ENCODE measurements around the gene DMXL1. TPM values are rescaled to one million over a fixed set of nuclear protein-coding genes. Genes with fewer than 3 reads are reported as not detected.
"Not testable (repeated sequence)": the region's sequence is repeated elsewhere in the genome, so short reads cannot be mapped to it uniquely, and the experiment has no call there.

DMXL1 gene
- total RNA-seq, 1 donor: 57.6 TPM

DNA sequence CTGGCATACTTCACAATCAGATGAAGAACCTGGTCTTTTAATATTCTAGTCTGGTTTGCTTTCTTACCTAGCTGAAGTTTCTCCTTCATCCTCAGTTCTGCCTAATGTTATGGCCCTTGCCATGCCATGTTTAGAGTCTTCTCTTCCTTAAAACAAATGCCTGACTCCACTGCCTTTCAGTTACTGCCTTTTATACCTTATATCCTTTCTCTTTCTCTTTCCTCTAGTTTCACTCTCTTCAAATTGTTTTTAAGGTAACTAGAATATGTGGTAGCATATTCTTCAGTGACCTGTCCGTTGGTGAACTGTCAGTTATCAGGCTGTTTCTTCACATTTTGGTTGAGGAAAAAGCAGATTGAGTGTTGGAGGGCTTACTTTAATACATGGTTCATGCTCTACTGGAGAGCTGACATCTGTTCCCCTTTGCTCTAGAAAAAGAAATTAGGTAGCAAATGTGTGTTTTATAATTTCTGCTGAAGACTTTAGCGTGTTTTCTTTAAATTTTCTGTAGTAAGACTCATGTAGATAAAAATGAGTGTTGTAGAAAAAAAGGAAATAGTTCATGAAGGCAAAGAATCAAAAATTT lies 103.8 kb downstream of the DMXL1 start:
- DNase-seq (ENCODE audit: low read depth): no peak
- TF ChIP-seq, protein P1, sequence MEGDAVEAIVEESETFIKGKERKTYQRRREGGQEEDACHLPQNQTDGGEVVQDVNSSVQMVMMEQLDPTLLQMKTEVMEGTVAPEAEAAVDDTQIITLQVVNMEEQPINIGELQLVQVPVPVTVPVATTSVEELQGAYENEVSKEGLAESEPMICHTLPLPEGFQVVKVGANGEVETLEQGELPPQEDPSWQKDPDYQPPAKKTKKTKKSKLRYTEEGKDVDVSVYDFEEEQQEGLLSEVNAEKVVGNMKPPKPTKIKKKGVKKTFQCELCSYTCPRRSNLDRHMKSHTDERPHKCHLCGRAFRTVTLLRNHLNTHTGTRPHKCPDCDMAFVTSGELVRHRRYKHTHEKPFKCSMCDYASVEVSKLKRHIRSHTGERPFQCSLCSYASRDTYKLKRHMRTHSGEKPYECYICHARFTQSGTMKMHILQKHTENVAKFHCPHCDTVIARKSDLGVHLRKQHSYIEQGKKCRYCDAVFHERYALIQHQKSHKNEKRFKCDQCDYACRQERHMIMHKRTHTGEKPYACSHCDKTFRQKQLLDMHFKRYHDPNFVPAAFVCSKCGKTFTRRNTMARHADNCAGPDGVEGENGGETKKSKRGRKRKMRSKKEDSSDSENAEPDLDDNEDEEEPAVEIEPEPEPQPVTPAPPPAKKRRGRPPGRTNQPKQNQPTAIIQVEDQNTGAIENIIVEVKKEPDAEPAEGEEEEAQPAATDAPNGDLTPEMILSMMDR (IDR thresholded peaks at IDR 0.05; ENCODE audit: insufficient read depth, low read length): no peak
- no peak overlapping the region for H3K4me3 ChIP-seq (ENCODE audit: low read depth, low read length)

DNA sequence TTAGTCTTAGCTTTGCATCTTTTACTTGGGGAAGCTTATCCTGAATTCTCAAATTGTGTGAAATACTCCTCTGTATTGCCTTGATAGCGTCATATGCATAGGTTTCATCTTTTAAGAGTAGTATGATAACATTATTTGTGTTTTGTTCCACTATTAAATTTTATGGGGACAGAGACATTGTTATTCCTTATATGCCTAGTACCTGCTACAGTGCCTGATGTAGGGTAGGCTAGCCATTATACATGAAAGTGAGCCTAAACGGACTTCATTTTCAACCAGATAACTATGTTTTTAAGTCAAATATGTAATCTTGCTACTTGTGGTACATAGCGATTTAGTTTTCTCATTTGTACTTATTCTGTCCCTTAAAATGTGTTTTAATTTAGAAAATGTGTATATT lies 105.9 kb downstream of the DMXL1 start:
- TF ChIP-seq, protein P1 (IDR thresholded peaks at IDR 0.05; ENCODE audit: insufficient read depth, low read length): no peak
- no peak for DNase-seq (ENCODE audit: low read depth)
- H3K4me3 ChIP-seq (ENCODE audit: low read depth, low read length): no peak overlapping the region

DNA sequence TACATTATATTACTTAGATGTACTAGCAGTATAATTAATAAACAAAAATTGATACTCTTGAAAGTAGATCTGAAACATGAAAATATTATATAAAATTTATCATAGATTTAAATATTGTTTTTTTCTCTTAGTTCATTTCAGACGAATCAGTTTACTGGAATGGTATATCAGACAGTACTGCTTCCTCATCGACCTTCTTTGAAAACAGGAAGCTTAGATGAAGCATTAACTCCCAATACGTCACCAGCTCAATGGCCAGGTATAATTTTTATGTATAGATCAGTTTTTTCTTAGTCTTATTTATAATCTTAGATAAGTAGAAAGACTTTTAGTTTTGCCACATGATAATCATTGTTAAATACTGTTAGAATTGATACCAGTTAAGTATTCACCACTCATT lies 106.3 kb downstream of the DMXL1 start:
- DNase-seq (ENCODE audit: low read depth): no peak
- H3K4me3 ChIP-seq (ENCODE audit: low read depth, low read length): no peak overlapping the region
- TF ChIP-seq, protein P1 (IDR thresholded peaks at IDR 0.05; ENCODE audit: insufficient read depth, low read length): no peak

DNA sequence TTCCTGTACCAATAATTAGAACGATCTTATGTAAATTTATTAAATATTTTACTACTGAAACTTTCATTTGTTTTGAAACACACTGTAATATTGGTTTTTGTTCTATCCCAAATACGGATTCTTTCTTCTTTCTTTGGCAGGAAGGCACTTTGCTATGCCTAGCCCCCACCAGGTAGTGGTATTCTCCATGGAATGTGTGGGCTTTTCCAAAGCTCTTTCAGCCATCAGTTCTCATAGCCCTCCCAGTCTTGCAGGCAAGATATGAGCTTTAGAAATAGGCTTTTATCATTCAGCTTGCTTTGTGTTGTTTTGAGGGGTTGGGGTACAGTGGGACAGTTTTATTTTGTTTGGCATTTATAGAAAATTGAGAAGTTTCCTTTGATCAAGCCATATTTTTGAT lies 107.5 kb downstream of the DMXL1 start:
- TF ChIP-seq, protein P1 (IDR thresholded peaks at IDR 0.05; ENCODE audit: insufficient read depth, low read length): no peak

DNA sequence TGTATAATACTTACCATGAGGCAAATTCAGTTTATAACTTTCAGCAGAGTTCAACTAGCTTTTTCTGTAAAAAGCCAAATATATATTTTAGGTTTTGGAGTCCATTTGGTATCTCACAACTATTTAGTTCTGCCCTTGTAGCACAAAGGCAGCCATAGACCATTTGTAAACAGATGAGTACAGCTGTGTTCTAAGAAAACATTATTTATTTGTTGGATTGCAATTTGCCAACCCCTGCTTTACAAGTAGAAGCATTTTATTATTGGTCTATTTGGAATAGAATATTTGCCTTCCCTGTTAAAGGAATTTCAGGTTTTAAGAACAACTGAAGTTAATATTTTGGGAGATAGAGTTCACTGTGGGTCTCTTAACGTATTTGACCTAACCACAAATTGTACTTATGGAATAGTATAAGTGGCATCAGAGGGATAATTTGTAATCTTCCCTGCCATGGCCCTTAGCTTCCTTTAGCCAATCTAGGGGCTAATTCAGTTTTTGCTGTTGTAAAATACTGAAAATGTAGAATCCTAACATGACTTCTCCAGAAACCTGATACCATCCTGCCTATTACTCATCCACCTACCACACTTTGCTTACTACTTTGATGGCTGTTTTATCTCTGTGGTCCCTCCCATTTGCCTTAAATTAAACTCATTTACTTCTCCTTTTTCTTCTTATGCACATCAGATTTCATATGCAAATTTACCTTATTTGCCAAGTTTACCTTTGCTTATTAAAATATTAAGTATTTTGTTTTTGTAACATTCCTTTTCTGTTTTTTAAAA lies 109.2 kb downstream of the DMXL1 start:
- TF ChIP-seq, protein P1 (IDR thresholded peaks at IDR 0.05; ENCODE audit: insufficient read depth, low read length): no peak
- peak; percentile 2 for DNase-seq (ENCODE audit: low read depth)
- H3K4me3 ChIP-seq (ENCODE audit: low read depth, low read length): no peak overlapping the region

More for the DNA sequence above, 107.5 kb downstream of the DMXL1 start:
- H3K4me3 ChIP-seq (ENCODE audit: low read depth, low read length): no peak overlapping the region
- DNase-seq (ENCODE audit: low read depth): no peak

DNA sequence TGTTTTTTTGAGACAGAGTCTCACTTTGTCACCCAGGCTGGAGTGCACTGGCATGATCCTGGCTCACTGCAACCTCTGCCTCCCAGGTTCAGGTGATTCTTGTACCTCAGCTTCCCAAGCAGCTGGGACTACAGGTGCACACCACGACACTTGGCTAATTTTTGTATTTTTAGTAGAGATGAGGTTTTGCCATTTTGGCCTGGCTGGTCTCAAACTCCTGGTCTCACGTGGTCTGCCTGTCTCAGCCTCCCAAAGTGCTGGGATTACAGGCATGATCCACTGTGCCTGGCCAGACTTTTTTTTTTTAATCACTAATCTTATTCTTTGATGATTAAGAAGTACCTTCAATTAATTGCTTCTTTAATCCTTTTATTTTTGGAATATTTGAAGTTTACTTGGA lies 114.6 kb downstream of the DMXL1 start:
- H3K4me3 ChIP-seq (ENCODE audit: low read depth, low read length); DNase-seq (ENCODE audit: low read depth): not testable (repeated sequence)

DNA sequence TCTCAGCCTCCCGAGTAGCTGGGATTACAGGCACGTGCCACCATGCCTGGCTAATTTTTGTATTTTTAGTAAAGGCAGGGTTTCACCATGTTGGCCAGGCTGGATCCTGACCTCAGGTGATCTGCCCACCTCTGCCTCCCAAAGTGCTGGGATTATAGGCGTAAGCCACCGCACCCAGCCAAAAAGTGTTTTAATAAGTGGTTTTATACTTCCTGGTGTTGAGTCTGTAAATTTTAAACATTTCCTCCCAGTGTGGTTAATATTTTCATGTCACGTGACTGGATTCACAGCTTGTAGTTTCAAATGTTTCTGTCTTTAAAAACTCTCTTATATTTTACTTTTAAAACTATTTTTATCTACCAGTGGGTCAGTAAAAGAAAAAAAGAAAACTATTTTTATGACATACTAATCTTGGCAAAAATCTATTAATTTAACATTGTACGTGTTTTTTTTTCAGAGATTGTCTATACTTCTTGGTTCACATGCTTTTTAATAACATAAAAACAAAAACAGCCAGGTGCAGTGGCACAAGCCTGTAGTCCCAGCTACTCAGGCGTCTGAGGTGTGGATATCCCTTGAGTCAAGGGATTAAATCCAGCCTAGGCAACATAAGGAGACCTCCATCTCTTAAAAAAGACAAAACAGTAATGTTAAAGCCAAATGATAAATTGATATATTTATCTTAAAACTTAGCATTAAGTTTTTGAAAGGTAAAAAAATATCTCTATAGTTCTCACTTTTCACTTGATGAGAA lies 117.1 kb downstream of the DMXL1 start:
- TF ChIP-seq, protein P1 (IDR thresholded peaks at IDR 0.05; ENCODE audit: insufficient read depth, low read length): no peak

More for the DNA sequence above, 117.1 kb downstream of the DMXL1 start:
- H3K4me3 ChIP-seq (ENCODE audit: low read depth, low read length): no peak overlapping the region
- no peak for DNase-seq (ENCODE audit: low read depth)
